ENCODE data around the gene PPP1R3E. TPM values are rescaled to one million over a fixed set of nuclear protein-coding genes. Genes with fewer than 3 reads are reported as not detected.

PPP1R3E gene
- total RNA-seq, 2 donors from 2014 or later = 7.6 to 12.6 TPM

DNA sequence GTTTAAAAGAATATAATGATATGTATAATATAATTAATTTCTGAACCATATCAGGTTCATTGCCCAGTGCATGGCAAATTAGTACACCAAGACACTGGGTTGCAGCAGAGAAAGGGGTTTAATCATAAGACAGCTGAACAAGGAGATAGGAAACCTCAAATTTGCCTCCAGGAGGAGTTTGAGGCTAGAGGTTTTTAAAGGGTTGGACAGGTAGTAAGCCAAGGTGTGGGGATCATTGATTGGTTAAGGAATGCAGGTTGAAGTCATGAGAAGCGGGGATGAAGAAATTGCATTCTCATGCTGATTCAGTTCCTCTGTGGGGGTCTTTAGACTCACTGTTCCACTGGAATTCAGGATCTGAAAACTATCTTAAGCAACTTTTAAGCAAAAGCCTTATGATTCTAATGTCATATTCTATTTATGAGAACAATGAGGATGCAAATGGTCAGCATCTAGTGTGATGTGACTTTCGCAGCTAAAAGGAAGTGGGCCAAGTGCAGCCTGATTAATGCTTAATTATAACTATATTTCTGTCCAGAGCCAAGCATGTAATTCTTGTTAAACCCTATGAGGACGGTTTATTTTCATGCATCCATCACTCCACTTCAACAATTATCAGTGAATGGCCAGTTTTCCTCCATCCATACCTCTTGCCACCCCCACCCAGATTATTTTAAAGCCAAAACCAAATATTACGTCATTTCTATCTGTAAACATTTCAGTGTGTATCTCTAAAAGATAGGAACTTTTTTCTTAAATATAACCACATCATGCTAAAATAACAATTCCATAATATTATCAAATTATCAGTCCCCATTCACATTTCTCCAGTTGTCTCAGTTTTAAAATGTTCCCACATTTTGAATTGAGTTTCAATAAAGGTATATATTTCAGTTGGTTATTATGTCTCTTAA, 50.0 kb downstream of the PPP1R3E start:
- H3K4me3 ChIP-seq = no peak overlapping the region
- no peaks in the 10 kb centered on the region for H3K9me3 ChIP-seq
- H3K4me1 ChIP-seq = no peaks in the 10 kb centered on the region
- intact Hi-C loops (cut with DNase I) = no loop called here
- H3K9ac ChIP-seq (ENCODE audit: low read depth in 2 of 2, low read length in 2 of 2) = no peak overlapping the region
- DNase-seq = no peak
- no peak overlapping the region for H3K27ac ChIP-seq
- H3K36me3 ChIP-seq = no peaks in the 10 kb centered on the region
- TF ChIP-seq, protein P1, sequence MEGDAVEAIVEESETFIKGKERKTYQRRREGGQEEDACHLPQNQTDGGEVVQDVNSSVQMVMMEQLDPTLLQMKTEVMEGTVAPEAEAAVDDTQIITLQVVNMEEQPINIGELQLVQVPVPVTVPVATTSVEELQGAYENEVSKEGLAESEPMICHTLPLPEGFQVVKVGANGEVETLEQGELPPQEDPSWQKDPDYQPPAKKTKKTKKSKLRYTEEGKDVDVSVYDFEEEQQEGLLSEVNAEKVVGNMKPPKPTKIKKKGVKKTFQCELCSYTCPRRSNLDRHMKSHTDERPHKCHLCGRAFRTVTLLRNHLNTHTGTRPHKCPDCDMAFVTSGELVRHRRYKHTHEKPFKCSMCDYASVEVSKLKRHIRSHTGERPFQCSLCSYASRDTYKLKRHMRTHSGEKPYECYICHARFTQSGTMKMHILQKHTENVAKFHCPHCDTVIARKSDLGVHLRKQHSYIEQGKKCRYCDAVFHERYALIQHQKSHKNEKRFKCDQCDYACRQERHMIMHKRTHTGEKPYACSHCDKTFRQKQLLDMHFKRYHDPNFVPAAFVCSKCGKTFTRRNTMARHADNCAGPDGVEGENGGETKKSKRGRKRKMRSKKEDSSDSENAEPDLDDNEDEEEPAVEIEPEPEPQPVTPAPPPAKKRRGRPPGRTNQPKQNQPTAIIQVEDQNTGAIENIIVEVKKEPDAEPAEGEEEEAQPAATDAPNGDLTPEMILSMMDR (IDR thresholded peaks at IDR 0.05) = no peak
- no peaks in the 10 kb centered on the region for H3K27me3 ChIP-seq

DNA sequence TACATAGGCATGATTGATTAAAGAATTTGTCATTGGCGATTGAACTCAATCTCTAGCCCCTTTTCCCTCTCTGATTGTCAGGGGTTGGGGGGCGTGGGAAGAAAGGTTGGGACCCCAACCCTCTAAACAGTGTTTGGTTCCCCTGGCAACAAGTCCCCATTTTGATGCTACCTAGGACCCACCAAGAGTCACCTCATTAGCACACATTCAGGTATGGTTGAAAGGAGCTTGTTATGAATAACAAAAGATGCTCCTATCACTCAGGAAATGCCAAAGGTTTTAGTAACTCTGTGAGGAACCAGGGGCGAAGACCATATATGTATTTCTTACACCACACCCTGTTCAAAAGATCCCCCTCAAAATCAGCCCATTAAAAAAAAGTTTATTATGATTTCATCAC, 50.7 kb downstream of the PPP1R3E start:
- no peak overlapping the region for H3K27ac ChIP-seq
- DNase-seq = no peak
- H3K36me3 ChIP-seq = no peaks in the 10 kb centered on the region
- TF ChIP-seq, protein P1 (IDR thresholded peaks at IDR 0.05) = no peak
- H3K4me3 ChIP-seq = no peak overlapping the region
- H3K4me1 ChIP-seq = no peaks in the 10 kb centered on the region
- no peaks in the 10 kb centered on the region for H3K9me3 ChIP-seq
- intact Hi-C loops (cut with DNase I) = no loop called here
- no peak overlapping the region for H3K9ac ChIP-seq (ENCODE audit: low read depth in 2 of 2, low read length in 2 of 2)
- no peaks in the 10 kb centered on the region for H3K27me3 ChIP-seq

DNA sequence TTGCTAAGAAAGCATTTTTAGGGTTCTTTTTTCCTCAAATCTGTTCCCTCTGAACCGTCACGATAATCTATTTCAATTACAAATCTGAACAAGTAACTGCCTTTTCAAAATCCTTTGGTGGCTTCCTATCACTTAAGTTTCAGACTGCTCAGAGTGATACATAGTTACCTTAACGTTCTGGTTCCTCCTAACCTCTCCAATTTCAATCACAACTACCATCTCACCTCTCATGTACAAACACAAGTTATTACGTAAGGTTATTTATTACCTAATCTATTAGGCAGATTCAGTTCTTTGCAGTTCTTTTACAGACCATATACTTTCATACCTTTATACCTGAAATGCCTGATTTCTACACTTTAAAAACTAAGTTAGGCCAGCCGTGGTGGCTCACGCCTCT, 52.8 kb downstream of the PPP1R3E start:
- H3K27ac ChIP-seq = no peak overlapping the region
- H3K9me3 ChIP-seq = no peaks in the 10 kb centered on the region
- no peaks in the 10 kb centered on the region for H3K4me1 ChIP-seq
- intact Hi-C loops (cut with DNase I) = no loop called here
- no peak for DNase-seq
- no peak overlapping the region for H3K4me3 ChIP-seq
- H3K36me3 ChIP-seq = no peaks in the 10 kb centered on the region
- H3K27me3 ChIP-seq = no peaks in the 10 kb centered on the region
- TF ChIP-seq, protein P1 (IDR thresholded peaks at IDR 0.05) = no peak
- H3K9ac ChIP-seq (ENCODE audit: low read depth in 2 of 2, low read length in 2 of 2) = no peak overlapping the region

DNA sequence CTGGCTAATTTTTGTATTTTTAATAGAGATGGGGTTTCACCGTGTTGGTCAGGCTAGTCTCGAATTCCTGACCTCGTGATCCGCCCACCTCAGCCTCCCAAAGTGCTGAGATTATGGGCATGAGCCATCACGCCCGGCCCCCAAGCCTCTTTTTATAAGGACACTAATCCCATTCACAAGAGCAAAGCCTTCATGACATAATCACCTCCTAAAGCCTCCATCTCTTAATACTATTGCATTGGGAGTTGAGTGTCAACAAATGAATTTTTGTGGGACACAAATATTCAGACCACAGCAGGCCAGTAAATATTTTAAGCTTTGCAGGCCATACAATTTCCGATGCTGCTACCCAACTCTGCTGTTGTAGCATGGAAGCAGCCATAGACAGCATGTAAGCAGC, 54.1 kb downstream of the PPP1R3E start:
- no peak for DNase-seq
- TF ChIP-seq, protein P1 (IDR thresholded peaks at IDR 0.05) = no peak
- Histone ChIP-seq H3K4me1 (no peaks in the 10 kb centered on the region), H3K9me3 (no peaks in the 10 kb centered on the region), H3K4me3 (no peak overlapping the region), H3K9ac (ENCODE audit: low read depth in 2 of 2, low read length in 2 of 2) (no peak overlapping the region), H3K27me3 (no peaks in the 10 kb centered on the region), H3K36me3 (no peaks in the 10 kb centered on the region), H3K27ac (no peak overlapping the region)
- intact Hi-C loops (cut with DNase I) = no loop called here

Other genes starting within 250 kb of the PPP1R3E start
- gene CDH24, start 245.3 kb downstream of the PPP1R3E start, total RNA-seq = 10 to 100 TPM in 1 of 2 donors, 1 to 10 TPM in 1; 4.4 to 11.4 TPM
- 100 to 1,000 TPM in 1 of 2 donors, 10 to 100 TPM in 1; 99.4 to 154 TPM for gene ACIN1, start 207.7 kb downstream of the PPP1R3E start, total RNA-seq
- gene C14orf119, start 207.4 kb downstream of the PPP1R3E start, total RNA-seq = 10 to 100 TPM; 56.2 to 59.2 TPM
- gene CIROP, start 197.9 kb downstream of the PPP1R3E start, total RNA-seq = not detected
- gene CEBPE, start 183.6 kb downstream of the PPP1R3E start, total RNA-seq = not detected
- 10 to 100 TPM; 21.5 to 23.8 TPM for gene SLC7A8, start 119.2 kb downstream of the PPP1R3E start, total RNA-seq
- not detected for gene RNF212B, start 64.9 kb downstream of the PPP1R3E start, total RNA-seq
- gene HOMEZ, start 16.7 kb downstream of the PPP1R3E start, total RNA-seq = 10 to 100 TPM; 16.5 to 21.9 TPM
- gene BCL2L2, start 4.0 kb upstream of the PPP1R3E start, total RNA-seq = 10 to 100 TPM; 26.2 to 42.7 TPM
- gene PABPN1, start 18.6 kb upstream of the PPP1R3E start, total RNA-seq = 100 to 1,000 TPM; 122 to 197 TPM
- gene SLC22A17, start 50.0 kb upstream of the PPP1R3E start, total RNA-seq = 1 to 10 TPM; 3.9 to 6.7 TPM
- gene EFS, start 62.3 kb upstream of the PPP1R3E start, total RNA-seq = 1 to 10 TPM; 1.1 to 2.3 TPM
- gene IL25, start 70.0 kb upstream of the PPP1R3E start, total RNA-seq = not detected
- gene CMTM5, start 74.2 kb upstream of the PPP1R3E start, total RNA-seq = under 1 TPM; 0.40 to 0.66 TPM
- 1 to 10 TPM in 1 of 2 donors, not detected in 1; 1.6 TPM for gene MYH6, start 105.4 kb upstream of the PPP1R3E start, total RNA-seq
- gene MYH7, start 132.8 kb upstream of the PPP1R3E start, total RNA-seq = 1 to 10 TPM in 1 of 2 donors, not detected in 1; 1.2 TPM
- gene NGDN, start 166.8 kb upstream of the PPP1R3E start, total RNA-seq = 10 to 100 TPM; 21.4 to 27.6 TPM
- gene ZFHX2, start 248.9 kb upstream of the PPP1R3E start, total RNA-seq = 1 to 10 TPM; 1.8 to 2.0 TPM